Gastrocnemius medialis (tissue), 4 donors: ENCODE data around the gene C17orf67. TPM values are rescaled to one million over a fixed set of nuclear protein-coding genes. Genes with fewer than 3 reads are reported as not detected.

Experiments used
- ATAC-seq, 2 donors: fragments of 150-250 bp; one replicate each; pipeline ENCODE4 v1.9.1; 2016
- DNase-seq, 2 donors: peaks; one replicate each; pipeline ENCODE4 v3.0.0-alpha.2; 2019
- H3K27ac ChIP-seq, 4 donors: fragments of 200-600 bp; sonication (generic); 1 replicate in 1 of 4; 2 replicates in 3 of 4; pipeline ENCODE4 v1.5.1; 2016 to 2018; ENCODE audit warnings: mild to moderate bottlenecking in 2 of 4, moderate library complexity in 1 of 4
- H3K27me3 ChIP-seq, 3 donors: fragments of 200-600 bp; sonication (generic) in 2 of 3; 1 replicate in 1 of 3; 2 replicates in 2 of 3; pipeline versions ENCODE4 v1.5.1 to v1.6.0; 2016 to 2019; ENCODE audit warnings: mild to moderate bottlenecking in 1 of 3, moderate library complexity in 1 of 3
- H3K36me3 ChIP-seq, 2 donors: fragments of 200-600 bp; sonication (generic) in 1 of 2; one replicate each; pipeline ENCODE4 v1.5.1; 2017 to 2018
- H3K4me1 ChIP-seq, 2 donors: fragments of 200-600 bp; sonication (generic) in 1 of 2; one replicate each; pipeline ENCODE4 v1.5.1; 2016 to 2017; ENCODE audit warnings: mild to moderate bottlenecking in 2 of 2
- H3K4me3 ChIP-seq, 4 donors: fragments of 200-600 bp; sonication (generic) in 3 of 4; 1 replicate in 1 of 4; 2 replicates in 3 of 4; pipeline ENCODE4 v1.5.1; 2016 to 2019; ENCODE audit warnings: mild to moderate bottlenecking in 2 of 4
- H3K9me3 ChIP-seq, 3 donors: fragments of 200-600 bp; sonication (generic) in 2 of 3; 1 replicate in 1 of 3; 2 replicates in 2 of 3; pipeline ENCODE4 v1.5.1; 2016 to 2019
- CTCF ChIP-seq, 5 experiments: fragments of 450-650 bp in 3 of 5; fragments of 200-600 bp in 2 of 5; sonication (generic) in 2 of 5; IDR thresholded peaks in 4 of 5; conservative IDR thresholded peaks in 1 of 5; 1 replicate in 4 of 5; 2 replicates in 1 of 5; pipeline ENCODE4 v1.5.1; 2016 to 2019; ENCODE audit warnings: antibody characterized with exemption in 5 of 5, mild to moderate bottlenecking in 3 of 5, moderate library complexity in 3 of 5
- POLR2A ChIP-seq, 2 donors: fragments of 450-650 bp; IDR thresholded peaks; one replicate each; pipeline ENCODE4 v1.6.1; 2017; ENCODE audit warnings: antibody characterized with exemption in 2 of 2, mild to moderate bottlenecking in 2 of 2, moderate library complexity in 2 of 2
- in situ Hi-C, 4 donors: fragments of 200-750 bp; cut with MboI; loops; one replicate each; pipeline versions ENCODE4 v1.15.0 to v1.8.0; 2017; ENCODE audit warnings: low sequenced_read_pairs in 4 of 4
- intact Hi-C: fragments of 100-400 bp; cut with DNase I; formaldehyde crosslinking; loops from one replicate; pipeline ENCODE4 v1.15.1; 2023; ENCODE audit warnings: low total_unique reads
- total RNA-seq, 4 donors: library from RNA; depleted of rRNA; stranded (reverse); fragments of >200 nt; gene quantifications; one replicate each; pipeline versions ENCODE4 v1.1.0 to v1.2.3, GENCODE V29; 2016

C17orf67 gene
- total RNA-seq, 4 donors from 2014 or later: 0.16 TPM; not detected in 3

GRCh38 chr17:56809820-56810179, 23.9 kb downstream of the C17orf67 start:
- Histone ChIP-seq H3K27me3 (peaks cover 0 to 4% (median 3%) of the 10 kb centered on the region in 3 donors), H3K27ac (no peak overlapping the region), H3K36me3 (no peaks in the 10 kb centered on the region), H3K4me3 (no peak overlapping the region), H3K9me3 (no peaks in the 10 kb centered on the region), H3K4me1 (no peaks in the 10 kb centered on the region)
- intact Hi-C loops: no loop called here
- in situ Hi-C loops: loop anchor here in 1 of 4 donors (10.0 kb wide), 1 partner anchor 125 kb away; no protein-coding TSS in a partner anchor
- DNase-seq (no peak), ATAC-seq (no peak)
- TF ChIP-seq CTCF (IDR thresholded peaks at IDR 0.05 in 4 of 5, conservative IDR thresholded peaks at IDR 0.05 in 1 of 5) (no peak), POLR2A (IDR thresholded peaks at IDR 0.05) (no peak)

DNA sequence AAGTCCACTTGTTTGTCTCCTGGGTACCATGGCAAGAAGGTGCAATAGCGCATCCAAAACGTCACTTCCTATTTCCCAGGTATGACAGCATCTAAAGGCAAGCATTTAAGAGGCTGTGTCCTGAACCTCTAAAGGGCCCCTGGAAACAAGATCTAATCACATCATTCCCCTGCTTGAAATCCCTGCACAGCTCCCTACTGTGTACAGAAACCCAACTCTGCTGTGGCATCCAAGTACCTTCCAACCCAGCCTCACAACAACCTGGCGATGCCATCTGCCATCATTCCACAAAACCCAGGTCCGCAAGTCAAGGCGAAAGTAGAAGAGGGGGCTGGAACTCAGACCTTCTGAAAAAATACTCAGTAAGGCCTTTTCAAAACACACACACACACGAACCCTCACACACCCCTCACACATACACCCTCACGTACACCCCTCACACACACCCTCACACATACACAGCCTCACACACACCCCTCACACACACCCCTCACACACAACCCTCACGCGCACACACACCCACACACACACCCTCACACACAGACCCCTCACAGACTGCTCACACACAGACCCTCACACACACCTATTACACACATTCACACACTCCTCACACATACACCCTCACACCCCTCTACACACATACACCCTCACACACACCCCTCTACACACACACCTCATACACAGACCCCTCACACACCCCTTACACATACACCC, 24.5 kb downstream of the C17orf67 start:
- intact Hi-C loops: no loop called here
- ATAC-seq (no peak), DNase-seq (no peak)
- H3K27ac ChIP-seq: no peak overlapping the region
- TF ChIP-seq CTCF (IDR thresholded peaks at IDR 0.05 in 4 of 5, conservative IDR thresholded peaks at IDR 0.05 in 1 of 5) (no peak), POLR2A (IDR thresholded peaks at IDR 0.05) (no peak)
- no peak overlapping the region for H3K4me3 ChIP-seq
- in situ Hi-C loops: no loop called here
- no peaks in the 10 kb centered on the region for H3K9me3 ChIP-seq
- H3K36me3 ChIP-seq: no peaks in the 10 kb centered on the region
- H3K4me1 ChIP-seq: no peaks in the 10 kb centered on the region
- peaks cover 0 to 4% (median 3%) of the 10 kb centered on the region in 3 donors for H3K27me3 ChIP-seq

DNA sequence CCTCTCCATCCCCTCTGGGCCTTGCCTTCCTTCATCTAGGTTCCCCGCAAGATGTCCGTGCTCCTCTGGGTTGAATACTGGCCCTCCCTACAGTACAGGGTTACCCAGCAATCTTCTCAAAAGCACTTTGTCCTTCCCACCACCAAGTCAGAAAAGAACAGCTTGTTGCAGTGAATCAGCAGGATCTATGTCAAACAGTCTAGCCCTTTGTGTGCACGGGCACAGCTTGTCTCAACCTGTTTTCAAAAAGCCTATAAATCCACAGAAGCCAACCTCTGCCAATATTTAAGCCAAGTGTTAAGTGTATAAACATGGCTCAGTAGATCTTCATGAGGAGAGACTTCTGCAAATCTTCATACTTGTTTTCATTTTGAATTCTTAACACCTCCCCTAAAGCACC, 25.2 kb downstream of the C17orf67 start:
- Histone ChIP-seq H3K4me3 (no peak overlapping the region), H3K36me3 (no peaks in the 10 kb centered on the region), H3K27me3 (peaks cover 0 to 4% (median 3%) of the 10 kb centered on the region in 3 donors), H3K27ac (no peak overlapping the region), H3K4me1 (no peaks in the 10 kb centered on the region), H3K9me3 (no peaks in the 10 kb centered on the region)
- no peak for ATAC-seq
- intact Hi-C loops: no loop called here
- TF ChIP-seq CTCF (IDR thresholded peaks at IDR 0.05 in 4 of 5, conservative IDR thresholded peaks at IDR 0.05 in 1 of 5) (no peak), POLR2A (IDR thresholded peaks at IDR 0.05) (no peak)
- in situ Hi-C loops: no loop called here
- DNase-seq: no peak

GRCh38 chr17:56807723-56808122, 26.0 kb downstream of the C17orf67 start:
- H3K27ac ChIP-seq: no peak overlapping the region
- no peak for ATAC-seq
- H3K27me3 ChIP-seq: peaks cover 0 to 2% (median 0%) of the 10 kb centered on the region in 3 donors
- no peak overlapping the region for H3K4me3 ChIP-seq
- no peak for DNase-seq
- intact Hi-C loops (no loop called here), in situ Hi-C loops (no loop called here)
- no peaks in the 10 kb centered on the region for H3K9me3 ChIP-seq
- no peak for TF ChIP-seq CTCF (IDR thresholded peaks at IDR 0.05 in 4 of 5, conservative IDR thresholded peaks at IDR 0.05 in 1 of 5)
- no peak for TF ChIP-seq POLR2A (IDR thresholded peaks at IDR 0.05)
- H3K36me3 ChIP-seq: no peaks in the 10 kb centered on the region
- H3K4me1 ChIP-seq: peaks cover 0 to 2% of the 10 kb centered on the region in 2 donors
